Measurements from ENCODE around the gene ENG.

- TF ChIP-seq CTCF (conservative IDR thresholded peaks at IDR 0.05 in 1 of 2, IDR thresholded peaks at IDR 0.05 in 1 of 2; ENCODE audit: extremely low read depth in 1 of 2, insufficient read depth in 1 of 2, low read depth in 1 of 2, low read length in 2 of 2) (no peak), EZH2 (IDR thresholded peaks at IDR 0.05; ENCODE audit: borderline replicate concordance, low read length) (no peak)
Measured at GRCh38 chr9:127765418-127765817, 89.0 kb downstream of the ENG start.
